Upper lobe of left lung (tissue), 6 donors: Measurements from ENCODE around the gene CCDC158. TPM values are rescaled to one million over a fixed set of nuclear protein-coding genes. Genes with fewer than 3 reads are reported as not detected.
"Not testable (repeated sequence)": the region's sequence is repeated elsewhere in the genome, so short reads cannot be mapped to it uniquely, and the experiment has no call there.

Source experiments
- ATAC-seq, 2 donors: fragments of 200-7000 bp; cut with Tn5 transposase; one replicate each; pipeline ENCODE4 v1.9.1; 2022; ENCODE audit warnings: mild to moderate bottlenecking in 2 of 2, moderate library complexity in 2 of 2; ENCODE audit not compliant: low FRiP score in 2 of 2
- DNase-seq, 2 donors: peaks; one replicate each; pipeline ENCODE4 v3.0.0-alpha.2; 2019 to 2020
- H3K27ac ChIP-seq, 4 donors: fragments of 200-600 bp; sonication (generic); one replicate each; pipeline ENCODE4 v1.5.1; 2016 to 2019
- H3K27me3 ChIP-seq, 4 donors: fragments of 200-600 bp; sonication (generic); one replicate each; pipeline ENCODE4 v1.5.1; 2017 to 2019
- H3K36me3 ChIP-seq, 4 donors: fragments of 200-600 bp; sonication (generic); one replicate each; pipeline ENCODE4 v1.5.1; 2016 to 2019
- H3K4me1 ChIP-seq, 4 donors: fragments of 200-600 bp; sonication (generic); one replicate each; pipeline ENCODE4 v1.5.1; 2018 to 2019
- H3K4me3 ChIP-seq, 4 donors: fragments of 200-600 bp; sonication (generic); one replicate each; pipeline ENCODE4 v1.5.1; 2017 to 2019; ENCODE audit warnings: mild to moderate bottlenecking in 2 of 4, moderate library complexity in 1 of 4
- H3K9me3 ChIP-seq, 4 donors: fragments of 200-600 bp; sonication (generic); one replicate each; pipeline ENCODE4 v1.5.1; 2018 to 2019
- CTCF ChIP-seq, 6 experiments: fragments of 450-650 bp in 4 of 6; fragments of 200-600 bp in 2 of 6; sonication (generic) in 2 of 6; IDR thresholded peaks; one replicate each; pipeline ENCODE4 v1.5.1; 2016 to 2019; ENCODE audit warnings: antibody characterized with exemption in 6 of 6
- EP300 ChIP-seq, 4 donors: sonication (generic); formaldehyde crosslinking; IDR thresholded peaks; one replicate each; pipeline ENCODE4 v1.5.1; 2017; ENCODE audit warnings: antibody characterized with exemption in 4 of 4, control low read depth in 2 of 4
- POLR2A ChIP-seq, 4 donors: fragments of 450-650 bp; IDR thresholded peaks; one replicate each; pipeline ENCODE4 v1.5.1; 2016 to 2017; ENCODE audit warnings: antibody characterized with exemption in 4 of 4, mild to moderate bottlenecking in 2 of 4
- POLR2AphosphoS5 ChIP-seq, 2 donors: sonication (generic); formaldehyde crosslinking; IDR thresholded peaks; one replicate each; pipeline ENCODE4 v1.5.1; 2017; ENCODE audit warnings: antibody characterized with exemption in 2 of 2
- WGBS, 2 donors: methylation state at CpG; one replicate each; pipeline ENCODE4 v1.1.5; 2017 to 2018; 5-methylcytosine and 5-hydroxymethylcytosine counted together
- total RNA-seq, 6 donors: library from RNA; depleted of rRNA in 4 of 6; stranded (reverse); fragments of >200 nt in 4 of 6; gene quantifications; one replicate each; pipeline versions ENCODE4 v1.1.0 to v1.2.1, GENCODE V29; 2016 to 2021
- donor health status: DM: no; HTN: no; CAD: no; lungs with moderate emphysema.
- donor health status: DM: no; HTN: yes; CAD: no; lungs with severe emphysema.

Gene CCDC158
- total RNA-seq, 6 donors from 2014 or later = 0.11 to 1.0 (median 0.37) TPM; not detected in 1

- WGBS, 2 donors = 50 to 63% methylated on average over 11 of the region's 11 CpGs
- DNase-seq = no peak
Measured at GRCh38 chr4:76459291-76459723, 38.4 kb upstream of the CCDC158 start.

GRCh38 chr4:76458825-76459224, 37.9 kb upstream of the CCDC158 start:
- ATAC-seq (no peak), DNase-seq (no peak)
- H3K4me1 ChIP-seq = no peaks in the 10 kb centered on the region
- H3K27ac ChIP-seq = peak overlapping the region in 3 of 4 donors; percentile 2 to 53 (median 15)
- H3K9me3 ChIP-seq = peaks cover 0 to 13% (median 5%) of the 10 kb centered on the region in 4 donors
- no peaks in the 10 kb centered on the region for H3K27me3 ChIP-seq
- no peaks in the 10 kb centered on the region for H3K36me3 ChIP-seq
- TF ChIP-seq POLR2AphosphoS5 (IDR thresholded peaks at IDR 0.05) (no peak), POLR2A (IDR thresholded peaks at IDR 0.05) (no peak), CTCF (IDR thresholded peaks at IDR 0.05) (no peak), EP300 (IDR thresholded peaks at IDR 0.05) (no peak)
- H3K4me3 ChIP-seq = no peak overlapping the region
- 73 to 79% methylated on average over 3 of the region's 3 CpGs for WGBS, 2 donors

More at GRCh38 chr4:76459291-76459723, 38.4 kb upstream of the CCDC158 start:
- no peaks in the 10 kb centered on the region for H3K4me1 ChIP-seq
- no peaks in the 10 kb centered on the region for H3K36me3 ChIP-seq
- peak overlapping the region in 3 of 4 donors; percentile 2 to 53 (median 15) for H3K27ac ChIP-seq
- H3K9me3 ChIP-seq = peaks cover 0 to 16% (median 6%) of the 10 kb centered on the region in 4 donors
- H3K4me3 ChIP-seq = no peak overlapping the region
- TF ChIP-seq EP300 (IDR thresholded peaks at IDR 0.05) = no peak
- TF ChIP-seq POLR2AphosphoS5 (IDR thresholded peaks at IDR 0.05) = no peak
- no peak for TF ChIP-seq POLR2A (IDR thresholded peaks at IDR 0.05)
- no peak for TF ChIP-seq CTCF (IDR thresholded peaks at IDR 0.05)
- H3K27me3 ChIP-seq = no peaks in the 10 kb centered on the region
- ATAC-seq = peak in 1 of 2 donors; percentile 51

GRCh38 chr4:76458297-76458696, 37.4 kb upstream of the CCDC158 start:
- no peak for TF ChIP-seq EP300 (IDR thresholded peaks at IDR 0.05)
- TF ChIP-seq CTCF (IDR thresholded peaks at IDR 0.05) = no peak
- TF ChIP-seq POLR2AphosphoS5 (IDR thresholded peaks at IDR 0.05) = no peak
- no peak for TF ChIP-seq POLR2A (IDR thresholded peaks at IDR 0.05)
- no peak for DNase-seq
- Histone ChIP-seq H3K4me3 (no peak overlapping the region), H3K27me3 (no peaks in the 10 kb centered on the region), H3K36me3 (no peaks in the 10 kb centered on the region), H3K9me3 (peaks cover 0 to 8% (median 3%) of the 10 kb centered on the region in 4 donors), H3K4me1 (no peaks in the 10 kb centered on the region), H3K27ac (peak overlapping the region in 1 of 4 donors; percentile 53)
- no peak for ATAC-seq
- 70 to 76% methylated on average over 2 of the region's 2 CpGs for WGBS, 2 donors

- 90 to 94% methylated on average over 7 of the region's 7 CpGs for WGBS, 2 donors
- Histone ChIP-seq H3K36me3 (no peaks in the 10 kb centered on the region), H3K9me3 (peaks cover 0 to 4% (median under 1%) of the 10 kb centered on the region in 4 donors), H3K4me3 (no peak overlapping the region), H3K27me3 (no peaks in the 10 kb centered on the region), H3K27ac (no peak overlapping the region), H3K4me1 (no peaks in the 10 kb centered on the region)
- DNase-seq (peak in 1 of 2 donors; percentile 31), ATAC-seq (no peak)
- TF ChIP-seq EP300 (IDR thresholded peaks at IDR 0.05) = no peak
- TF ChIP-seq CTCF (IDR thresholded peaks at IDR 0.05) = no peak
- TF ChIP-seq POLR2AphosphoS5 (IDR thresholded peaks at IDR 0.05) = no peak
- no peak for TF ChIP-seq POLR2A (IDR thresholded peaks at IDR 0.05)
Measured at GRCh38 chr4:76457885-76458284, 36.9 kb upstream of the CCDC158 start.

GRCh38 chr4:76454073-76454472, 33.1 kb upstream of the CCDC158 start:
- WGBS, 2 donors = 92 to 93% methylated on average over 6 of the region's 6 CpGs
- not testable (repeated sequence) for H3K4me1 ChIP-seq, H3K9me3 ChIP-seq, H3K36me3 ChIP-seq, ATAC-seq, H3K4me3 ChIP-seq, DNase-seq, H3K27me3 ChIP-seq, H3K27ac ChIP-seq
